ENCODE data around the gene CHAF1B. TPM values are rescaled to one million over a fixed set of nuclear protein-coding genes. Genes with fewer than 3 reads are reported as not detected.

CHAF1B gene
- total RNA-seq, 1 experiment from 2014 or later: 52.7 TPM

GRCh38 chr21:36359185-36359584 is 26.0 kb upstream of the CHAF1B start:
- intact Hi-C loops (cut with micrococcal nuclease; ENCODE audit: unreplicated experiment): no loop called here
- Histone ChIP-seq H3K36me3 (ENCODE audit: insufficient read depth, low read length, poor library complexity, severe bottlenecking) (peaks cover 43% of the 10 kb centered on the region), H3K9me3 (ENCODE audit: low read depth, low read length, poor library complexity, severe bottlenecking) (no peaks in the 10 kb centered on the region), H3K27me3 (replicated peaks; ENCODE audit: insufficient read depth, low read depth, low read length, poor library complexity) (no peaks in the 10 kb centered on the region), H3K4me1 (ENCODE audit: insufficient read depth, low read length, poor library complexity, severe bottlenecking) (no peaks in the 10 kb centered on the region), H3K4me3 (ENCODE audit: low read depth, low read length, poor library complexity, severe bottlenecking) (no peak overlapping the region), H3K27ac (ENCODE audit: low read depth, low read length, poor library complexity, severe bottlenecking) (no peak overlapping the region)
- DNase-seq (ENCODE audit: low spot score): no peak
- CTCF ChIA-PET: no interaction called here
- no TSS peak for BruUV-seq (replicated peaks)
- POLR2A ChIA-PET (ENCODE audit: low non-redundant PET): no interaction called here
- TF ChIP-seq CTCF (conservative IDR thresholded peaks at IDR 0.05; ENCODE audit: low read depth, low read length): no peak
- TF ChIP-seq EZH2 (IDR thresholded peaks at IDR 0.05; ENCODE audit: borderline replicate concordance, low read depth, low read length, poor library complexity, severe bottlenecking): no peak

GRCh38 chr21:36369064-36369685 is 16.0 kb upstream of the CHAF1B start:
- no peak overlapping the region for H3K4me3 ChIP-seq (ENCODE audit: low read depth, low read length, poor library complexity, severe bottlenecking)
- TF ChIP-seq CTCF (conservative IDR thresholded peaks at IDR 0.05; ENCODE audit: low read depth, low read length): no peak
- TF ChIP-seq EZH2 (IDR thresholded peaks at IDR 0.05; ENCODE audit: borderline replicate concordance, low read depth, low read length, poor library complexity, severe bottlenecking): no peak
- no peaks in the 10 kb centered on the region for H3K27me3 ChIP-seq (replicated peaks; ENCODE audit: insufficient read depth, low read depth, low read length, poor library complexity)
- intact Hi-C loops (cut with micrococcal nuclease; ENCODE audit: unreplicated experiment): no loop called here
- BruUV-seq (replicated peaks): TSS peak; percentile 50
- CTCF ChIA-PET: no interaction called here
- peaks cover 53% of the 10 kb centered on the region for H3K36me3 ChIP-seq (ENCODE audit: insufficient read depth, low read length, poor library complexity, severe bottlenecking)
- no peaks in the 10 kb centered on the region for H3K9me3 ChIP-seq (ENCODE audit: low read depth, low read length, poor library complexity, severe bottlenecking)
- POLR2A ChIA-PET (ENCODE audit: low non-redundant PET): no interaction called here
- no peaks in the 10 kb centered on the region for H3K4me1 ChIP-seq (ENCODE audit: insufficient read depth, low read length, poor library complexity, severe bottlenecking)
- H3K27ac ChIP-seq (ENCODE audit: low read depth, low read length, poor library complexity, severe bottlenecking): no peak overlapping the region
- no peak for DNase-seq (ENCODE audit: low spot score)

- Histone ChIP-seq H3K9me3 (ENCODE audit: low read depth, low read length, poor library complexity, severe bottlenecking) (no peaks in the 10 kb centered on the region), H3K36me3 (ENCODE audit: insufficient read depth, low read length, poor library complexity, severe bottlenecking) (peaks cover 19% of the 10 kb centered on the region), H3K27ac (ENCODE audit: low read depth, low read length, poor library complexity, severe bottlenecking) (no peak overlapping the region), H3K4me1 (ENCODE audit: insufficient read depth, low read length, poor library complexity, severe bottlenecking) (peaks cover 43% of the 10 kb centered on the region), H3K27me3 (replicated peaks; ENCODE audit: insufficient read depth, low read depth, low read length, poor library complexity) (no peaks in the 10 kb centered on the region), H3K4me3 (ENCODE audit: low read depth, low read length, poor library complexity, severe bottlenecking) (no peak overlapping the region)
- intact Hi-C loops (cut with micrococcal nuclease; ENCODE audit: unreplicated experiment): no loop called here
- CTCF ChIA-PET: no interaction called here
- TF ChIP-seq CTCF (conservative IDR thresholded peaks at IDR 0.05; ENCODE audit: low read depth, low read length) (no peak), EZH2 (IDR thresholded peaks at IDR 0.05; ENCODE audit: borderline replicate concordance, low read depth, low read length, poor library complexity, severe bottlenecking) (no peak)
- DNase-seq (ENCODE audit: low spot score): no peak
- POLR2A ChIA-PET (ENCODE audit: low non-redundant PET): no interaction called here
- no TSS peak for BruUV-seq (replicated peaks)
Measured at GRCh38 chr21:36375994-36376393, 9.2 kb upstream of the CHAF1B start.

All from A673 (cell line).